Measurements from ENCODE around the gene EXOC2. TPM values are rescaled to one million over a fixed set of nuclear protein-coding genes. Genes with fewer than 3 reads are reported as not detected.

EXOC2 gene
- total and polyA plus RNA-seq, 10 of the 15 experiments (the other 5 are each of a cell fraction or from before 2014, with no cell fraction given) = 8.7 to 32.8 (median 20.7) TPM

DNA sequence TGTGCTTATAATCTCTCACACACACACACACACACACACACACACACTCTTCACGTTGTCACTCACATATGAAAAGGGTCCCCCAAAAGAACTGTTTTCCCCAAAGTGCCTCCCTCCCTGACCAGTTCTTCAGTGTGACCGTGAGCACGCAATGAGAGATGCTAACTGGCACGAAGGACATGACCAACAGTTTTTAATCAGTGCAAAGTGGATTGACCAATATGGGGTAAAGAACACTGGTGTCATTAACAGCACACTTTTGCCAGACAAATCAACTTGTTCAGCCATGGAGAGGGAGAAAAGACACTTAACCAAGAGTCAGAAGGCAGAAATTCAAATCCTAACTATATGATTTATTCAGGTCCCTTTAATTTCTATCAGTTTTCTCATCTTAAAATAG lies 15.0 kb downstream of the EXOC2 start:
- in situ Hi-C loops (cut with MboI) = no loop called here
- ChIA-PET SMC1A (ENCODE audit: uncharacterized antibody, unreplicated experiment) (interaction anchor here (1.6 kb wide), 1 partner anchor 14 kb away, joined by 3 read pairs; no protein-coding TSS in a partner anchor), POLR2A (no interaction called here), RAD21 (ENCODE audit: unreplicated experiment) (no interaction called here), CTCF (no interaction called here)
- intact Hi-C loops (cut with micrococcal nuclease; ENCODE audit: unreplicated experiment) = no loop called here
- TF ChIP-seq EED (IDR thresholded peaks at IDR 0.05; ENCODE audit: low read depth) = no peak
- no peak for TF ChIP-seq TBL1XR1 (IDR thresholded peaks at IDR 0.05; ENCODE audit: low read depth, low read length)
- TF ChIP-seq, protein P1, sequence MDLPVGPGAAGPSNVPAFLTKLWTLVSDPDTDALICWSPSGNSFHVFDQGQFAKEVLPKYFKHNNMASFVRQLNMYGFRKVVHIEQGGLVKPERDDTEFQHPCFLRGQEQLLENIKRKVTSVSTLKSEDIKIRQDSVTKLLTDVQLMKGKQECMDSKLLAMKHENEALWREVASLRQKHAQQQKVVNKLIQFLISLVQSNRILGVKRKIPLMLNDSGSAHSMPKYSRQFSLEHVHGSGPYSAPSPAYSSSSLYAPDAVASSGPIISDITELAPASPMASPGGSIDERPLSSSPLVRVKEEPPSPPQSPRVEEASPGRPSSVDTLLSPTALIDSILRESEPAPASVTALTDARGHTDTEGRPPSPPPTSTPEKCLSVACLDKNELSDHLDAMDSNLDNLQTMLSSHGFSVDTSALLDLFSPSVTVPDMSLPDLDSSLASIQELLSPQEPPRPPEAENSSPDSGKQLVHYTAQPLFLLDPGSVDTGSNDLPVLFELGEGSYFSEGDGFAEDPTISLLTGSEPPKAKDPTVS (IDR thresholded peaks at IDR 0.05; ENCODE audit: low read depth, low read length) = no peak
- TF ChIP-seq JUNB (IDR thresholded peaks at IDR 0.05) = no peak
- no peak for TF ChIP-seq CHD4 (IDR thresholded peaks at IDR 0.05)
- no peak for TF ChIP-seq ZNF274 (IDR thresholded peaks at IDR 0.05; ENCODE audit: insufficient read depth, insufficient read length)
- TF ChIP-seq LARP7 (IDR thresholded peaks at IDR 0.05) = no peak
- TF ChIP-seq SRF (IDR thresholded peaks at IDR 0.05; ENCODE audit: low read depth in 2 of 2, low read length in 2 of 2) = no peak
- TF ChIP-seq POLR2AphosphoS5 (IDR thresholded peaks at IDR 0.05; ENCODE audit: low read length) = no peak
- TF ChIP-seq, protein P2, sequence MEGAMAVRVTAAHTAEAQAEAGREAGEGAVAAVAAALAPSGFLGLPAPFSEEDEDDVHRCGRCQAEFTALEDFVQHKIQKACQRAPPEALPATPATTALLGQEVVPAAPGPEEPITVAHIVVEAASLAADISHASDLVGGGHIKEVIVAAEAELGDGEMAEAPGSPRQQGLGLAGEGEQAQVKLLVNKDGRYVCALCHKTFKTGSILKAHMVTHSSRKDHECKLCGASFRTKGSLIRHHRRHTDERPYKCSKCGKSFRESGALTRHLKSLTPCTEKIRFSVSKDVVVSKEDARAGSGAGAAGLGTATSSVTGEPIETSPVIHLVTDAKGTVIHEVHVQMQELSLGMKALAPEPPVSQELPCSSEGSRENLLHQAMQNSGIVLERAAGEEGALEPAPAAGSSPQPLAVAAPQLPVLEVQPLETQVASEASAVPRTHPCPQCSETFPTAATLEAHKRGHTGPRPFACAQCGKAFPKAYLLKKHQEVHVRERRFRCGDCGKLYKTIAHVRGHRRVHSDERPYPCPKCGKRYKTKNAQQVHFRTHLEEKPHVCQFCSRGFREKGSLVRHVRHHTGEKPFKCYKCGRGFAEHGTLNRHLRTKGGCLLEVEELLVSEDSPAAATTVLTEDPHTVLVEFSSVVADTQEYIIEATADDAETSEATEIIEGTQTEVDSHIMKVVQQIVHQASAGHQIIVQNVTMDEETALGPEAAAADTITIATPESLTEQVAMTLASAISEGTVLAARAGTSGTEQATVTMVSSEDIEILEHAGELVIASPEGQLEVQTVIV (IDR thresholded peaks at IDR 0.05; ENCODE audit: borderline replicate concordance, partially characterized antibody) = no peak
- TF ChIP-seq ZNF207 (IDR thresholded peaks at IDR 0.05; ENCODE audit: borderline replicate concordance) = no peak
- TF ChIP-seq NBN (IDR thresholded peaks at IDR 0.05) = no peak
- TF ChIP-seq, protein P3, sequence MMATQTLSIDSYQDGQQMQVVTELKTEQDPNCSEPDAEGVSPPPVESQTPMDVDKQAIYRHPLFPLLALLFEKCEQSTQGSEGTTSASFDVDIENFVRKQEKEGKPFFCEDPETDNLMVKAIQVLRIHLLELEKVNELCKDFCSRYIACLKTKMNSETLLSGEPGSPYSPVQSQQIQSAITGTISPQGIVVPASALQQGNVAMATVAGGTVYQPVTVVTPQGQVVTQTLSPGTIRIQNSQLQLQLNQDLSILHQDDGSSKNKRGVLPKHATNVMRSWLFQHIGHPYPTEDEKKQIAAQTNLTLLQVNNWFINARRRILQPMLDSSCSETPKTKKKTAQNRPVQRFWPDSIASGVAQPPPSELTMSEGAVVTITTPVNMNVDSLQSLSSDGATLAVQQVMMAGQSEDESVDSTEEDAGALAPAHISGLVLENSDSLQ (IDR thresholded peaks at IDR 0.05) = no peak
- no peak for TF ChIP-seq NRF1 (conservative IDR thresholded peaks at IDR 0.05; ENCODE audit: low read depth, low read length)
- no peak for TF ChIP-seq KAT2A (conservative IDR thresholded peaks at IDR 0.05; ENCODE audit: control insufficient read depth, low read depth, low read length)
- no peak for TF ChIP-seq SP1 (IDR thresholded peaks at IDR 0.05; ENCODE audit: low read depth, low read length)
- no peak for TF ChIP-seq CBX5 (IDR thresholded peaks at IDR 0.05; ENCODE audit: low read depth)
- no peak for TF ChIP-seq CBX3 (IDR thresholded peaks at IDR 0.05; ENCODE audit: borderline replicate concordance, low read depth)
- no peak overlapping the region for H3K4me3 ChIP-seq
- no peak overlapping the region for H3K9ac ChIP-seq (ENCODE audit: control insufficient read depth, insufficient read depth, low read length)
- FAIRE-seq (no peak), ATAC-seq (no peak), DNase-seq (ENCODE audit: low read depth, low spot score) (no peak)
- no peaks in the 10 kb centered on the region for H3K9me3 ChIP-seq (replicated peaks; ENCODE audit: control insufficient read depth, insufficient read depth, low read length)
- peaks cover 6% of the 10 kb centered on the region for H3K79me2 ChIP-seq (ENCODE audit: control insufficient read depth, insufficient read depth, low read length)
- no TSS peak for BruUV-seq (replicated peaks)
- no peaks in the 10 kb centered on the region for H3K4me1 ChIP-seq (ENCODE audit: control insufficient read depth, insufficient read depth, low read length)
- no peaks in the 10 kb centered on the region for H3K27me3 ChIP-seq (replicated peaks in 1 of 2; ENCODE audit: control insufficient read depth in 2 of 2, insufficient read depth in 2 of 2, low read length in 1 of 2)
- no peak overlapping the region for H3K4me2 ChIP-seq (ENCODE audit: control insufficient read depth, insufficient read depth)
- no peaks in the 10 kb centered on the region for H4K20me1 ChIP-seq (ENCODE audit: control insufficient read depth, insufficient read depth)
- no peak overlapping the region for H2AFZ ChIP-seq (ENCODE audit: control insufficient read depth, low read depth, low read length)
- WGBS (ENCODE audit: insufficient coverage, insufficient replicate concordance, low lambda C conversion rate, missing lambda C conversion rate) = 93% methylated on average over 4 of the region's 4 CpGs
- peaks cover 0 to 4% of the 10 kb centered on the region in 2 experiments; a peak in 1 of 4 replicates for H3K36me3 ChIP-seq (ENCODE audit: control insufficient read depth in 2 of 2, insufficient read depth in 2 of 2, low read length in 1 of 2)
- H3K27ac ChIP-seq (ENCODE audit: control insufficient read depth, insufficient read depth) = no peak overlapping the region
